OCI-LY1 (cell line): ENCODE measurements around the gene SMYD3.

Experiments
- CTCF ChIP-seq: fragments of 200-600 bp; sonication (generic), shearing (Covaris generic); IDR thresholded peaks from 2 replicates; pipeline ENCODE4 v1.5.1; 2017; ENCODE audit warnings: mild to moderate bottlenecking, antibody characterized with exemption, low read length, moderate library complexity, mixed read lengths
- EZH2 ChIP-seq: fragments of 200-600 bp; sonication (generic), shearing (Covaris generic); IDR thresholded peaks from 2 replicates; pipeline ENCODE4 v1.8.0; 2017; ENCODE audit warnings: borderline replicate concordance, mixed run types, mild to moderate bottlenecking, antibody characterized with exemption, low read length, moderate library complexity, mixed read lengths

GRCh38 chr1:246086191-246086590 is 420.9 kb downstream of the SMYD3 start:
- TF ChIP-seq CTCF: no peak
- no peak for TF ChIP-seq EZH2
